Measurements from ENCODE around the gene CHST12. TPM values are rescaled to one million over a fixed set of nuclear protein-coding genes. Genes with fewer than 3 reads are reported as not detected.
A peak's percentile ranks its signal among the peaks of the same experiment; 100 is the strongest.

CHST12 gene
- total RNA-seq, 4 donors from 2014 or later = 7.6 to 136 (median 13.6) TPM

DNA sequence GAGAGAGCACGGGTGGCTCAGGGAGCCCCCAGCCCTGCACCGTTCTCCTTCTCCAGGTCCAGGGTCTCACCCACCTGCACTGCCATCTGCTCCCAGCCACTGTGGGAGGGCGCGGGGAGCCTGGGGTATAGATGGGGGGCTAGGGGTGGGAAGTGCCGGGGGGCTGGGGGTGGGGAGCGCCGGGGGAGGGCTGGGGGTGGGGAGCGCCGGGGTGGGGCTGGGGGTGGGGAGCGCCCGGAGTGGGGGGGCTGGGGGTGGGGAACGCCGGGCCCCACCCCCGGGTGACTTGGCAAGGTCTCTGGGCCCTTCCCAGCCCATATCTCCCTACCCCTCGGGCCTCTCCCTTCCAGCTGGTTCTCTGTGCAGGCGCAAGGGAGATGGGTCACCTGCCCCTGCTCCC, 72.9 kb downstream of the CHST12 start, which contains the start of gene GRIFIN:
Gene GRIFIN, minus strand, starts transcription at position 101 of the 400 bp plus-strand sequence. Its CDS starts 15 bp downstream, at position 86.
- Histone ChIP-seq H3K27me3 (peaks cover 22% of the 10 kb centered on the region), H3K4me3 (no peak within 1 kb of the TSS), H3K4me1 (peaks cover 15 to 18% (median 16%) of the 10 kb centered on the region in 4 donors), H3K27ac (no peak within 1 kb of the TSS), H3K36me3 (no peaks in the 10 kb centered on the region), H3K9me3 (no peaks in the 10 kb centered on the region)
- no peak for DNase-seq
- intact Hi-C loops (cut with DNase I; ENCODE audit: low total_unique reads) = no loop called here
- WGBS, 2 donors (ENCODE audit: low coverage in 1 of 2) = 37% methylated on average over 5 of the region's 16 CpGs; no CpG with 5 or more reads in 1 of the 2 donors
- in situ Hi-C loops (cut with MboI; ENCODE audit: low pct_ligation_motif_present in 1 of 4, low pct_unique_long_range_greater_than_20kb in 1 of 4, low sequenced_read_pairs in 3 of 4) = loop anchor here in 1 of 4 donors (25.0 kb wide), 1 partner anchor 211 kb away; the partner anchor contains the start of gene AMZ1
- TF ChIP-seq, protein P1, sequence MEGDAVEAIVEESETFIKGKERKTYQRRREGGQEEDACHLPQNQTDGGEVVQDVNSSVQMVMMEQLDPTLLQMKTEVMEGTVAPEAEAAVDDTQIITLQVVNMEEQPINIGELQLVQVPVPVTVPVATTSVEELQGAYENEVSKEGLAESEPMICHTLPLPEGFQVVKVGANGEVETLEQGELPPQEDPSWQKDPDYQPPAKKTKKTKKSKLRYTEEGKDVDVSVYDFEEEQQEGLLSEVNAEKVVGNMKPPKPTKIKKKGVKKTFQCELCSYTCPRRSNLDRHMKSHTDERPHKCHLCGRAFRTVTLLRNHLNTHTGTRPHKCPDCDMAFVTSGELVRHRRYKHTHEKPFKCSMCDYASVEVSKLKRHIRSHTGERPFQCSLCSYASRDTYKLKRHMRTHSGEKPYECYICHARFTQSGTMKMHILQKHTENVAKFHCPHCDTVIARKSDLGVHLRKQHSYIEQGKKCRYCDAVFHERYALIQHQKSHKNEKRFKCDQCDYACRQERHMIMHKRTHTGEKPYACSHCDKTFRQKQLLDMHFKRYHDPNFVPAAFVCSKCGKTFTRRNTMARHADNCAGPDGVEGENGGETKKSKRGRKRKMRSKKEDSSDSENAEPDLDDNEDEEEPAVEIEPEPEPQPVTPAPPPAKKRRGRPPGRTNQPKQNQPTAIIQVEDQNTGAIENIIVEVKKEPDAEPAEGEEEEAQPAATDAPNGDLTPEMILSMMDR (IDR thresholded peaks at IDR 0.05) = no peak
- TF ChIP-seq EP300 (IDR thresholded peaks at IDR 0.05; ENCODE audit: low read depth) (no peak), POLR2AphosphoS5 (IDR thresholded peaks at IDR 0.05) (no peak), POLR2A (IDR thresholded peaks at IDR 0.05) (no peak)

DNA sequence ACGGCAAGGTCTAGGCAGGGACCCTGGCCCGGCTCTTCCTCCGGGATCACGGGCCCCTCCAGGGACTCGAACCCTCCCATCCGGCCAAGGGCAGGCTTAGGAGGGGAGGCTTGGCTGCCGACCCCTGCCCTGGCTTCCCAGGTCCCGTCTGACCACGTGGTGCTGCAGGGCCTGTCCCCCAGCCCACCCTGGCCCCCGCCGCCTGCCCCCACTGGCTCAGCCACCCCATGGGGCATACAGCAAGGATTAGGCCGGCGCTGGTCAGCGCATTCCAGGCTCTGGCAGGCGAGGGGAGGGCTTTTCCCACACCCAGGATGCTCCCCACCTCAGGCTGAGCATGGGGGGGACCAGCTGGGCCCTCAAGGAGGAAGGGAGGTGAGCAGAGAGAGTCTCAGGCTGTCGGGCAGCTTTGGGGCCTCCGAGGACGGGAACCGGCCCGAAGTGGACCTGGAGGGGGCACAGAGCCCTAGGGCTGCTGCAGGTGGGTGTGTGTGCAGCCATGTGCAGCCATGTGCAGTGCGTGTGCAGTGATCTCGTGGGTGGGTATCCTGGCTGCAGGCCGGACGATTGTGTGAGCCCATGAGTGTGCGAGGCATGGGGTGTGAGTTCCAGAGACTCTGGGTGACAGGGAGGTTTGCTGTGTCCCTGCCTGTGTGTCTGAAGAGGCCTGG, 73.5 kb downstream of the CHST12 start:
- Histone ChIP-seq H3K9me3 (no peaks in the 10 kb centered on the region), H3K4me3 (no peak overlapping the region), H3K27me3 (peaks cover 17% of the 10 kb centered on the region), H3K4me1 (peaks cover 15 to 18% (median 16%) of the 10 kb centered on the region in 4 donors), H3K36me3 (no peaks in the 10 kb centered on the region), H3K27ac (no peak overlapping the region)
- TF ChIP-seq POLR2A (IDR thresholded peaks at IDR 0.05) (no peak), EP300 (IDR thresholded peaks at IDR 0.05; ENCODE audit: low read depth) (no peak), POLR2AphosphoS5 (IDR thresholded peaks at IDR 0.05) (no peak)
- TF ChIP-seq, protein P1 (IDR thresholded peaks at IDR 0.05) = no peak
- no peak for DNase-seq
- in situ Hi-C loops (cut with MboI; ENCODE audit: low pct_ligation_motif_present in 1 of 4, low pct_unique_long_range_greater_than_20kb in 1 of 4, low sequenced_read_pairs in 3 of 4) (loop anchor here in 1 of 4 donors (25.0 kb wide), 1 partner anchor 210 kb away; the partner anchor contains the start of gene AMZ1), intact Hi-C loops (cut with DNase I; ENCODE audit: low total_unique reads) (no loop called here)
- WGBS, 2 donors (ENCODE audit: low coverage in 1 of 2) = 55 to 76% methylated on average over 5 to 17 of the region's 25 CpGs

DNA sequence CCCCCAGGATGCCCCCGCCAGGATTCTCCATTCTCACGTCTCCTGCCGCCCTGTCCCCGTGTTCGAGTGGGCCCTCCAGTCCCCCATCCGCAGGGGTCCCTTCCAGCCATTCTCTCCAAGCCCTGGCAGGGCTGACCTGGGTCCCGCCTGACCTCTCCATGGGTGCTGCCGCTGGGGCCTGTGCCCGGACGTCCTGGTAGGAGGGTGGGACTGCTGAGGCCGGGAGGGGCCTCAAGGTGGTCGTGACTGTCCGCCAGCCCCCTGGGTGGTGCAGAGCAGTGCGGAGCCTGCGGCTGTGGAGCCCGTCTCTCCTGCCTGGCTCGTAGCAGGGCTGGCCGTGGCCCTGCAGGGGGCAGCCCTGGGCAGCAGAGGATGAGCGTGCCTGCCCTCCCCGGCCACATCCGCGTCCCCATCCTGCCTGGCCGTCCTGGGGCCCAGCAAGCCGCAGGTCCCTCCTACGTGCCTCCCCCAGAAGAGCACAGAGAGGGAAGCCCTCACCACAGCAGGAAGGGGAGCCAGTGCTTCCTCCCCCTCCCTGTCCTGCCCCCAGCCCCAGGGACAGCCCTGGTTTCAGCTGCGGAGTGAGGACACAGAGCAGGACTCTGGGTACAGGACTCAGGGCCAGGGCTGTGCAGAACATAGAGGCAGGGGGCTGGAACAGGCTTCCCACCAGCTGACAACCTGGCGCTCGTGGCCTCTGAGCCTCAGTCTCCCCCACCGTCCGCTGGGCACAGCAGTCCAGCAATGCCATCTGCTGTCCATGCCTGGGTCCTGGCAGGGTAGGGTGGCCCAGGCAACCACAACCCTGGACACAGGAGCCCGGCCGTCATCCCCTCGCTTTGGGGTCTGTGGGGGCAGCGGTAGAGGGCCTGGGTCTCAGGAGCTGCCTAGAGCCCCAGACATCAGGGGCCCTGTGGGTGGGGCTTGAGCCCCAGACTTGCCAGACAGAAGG, 74.3 kb downstream of the CHST12 start:
- H3K27ac ChIP-seq = peak overlapping the region in 2 of 4 donors; percentile 24 to 28

More for the DNA sequence above, 74.3 kb downstream of the CHST12 start:
- H3K4me3 ChIP-seq = no peak overlapping the region
- TF ChIP-seq, protein P1 (IDR thresholded peaks at IDR 0.05) = peak; percentile 66 to 91 (median 70)
- TF ChIP-seq EP300 (IDR thresholded peaks at IDR 0.05; ENCODE audit: low read depth) (no peak), POLR2AphosphoS5 (IDR thresholded peaks at IDR 0.05) (peak in 1 of 3 donors; percentile 35), POLR2A (IDR thresholded peaks at IDR 0.05) (no peak)
- H3K4me1 ChIP-seq = peaks cover 15 to 18% (median 16%) of the 10 kb centered on the region in 4 donors
- WGBS, 2 donors (ENCODE audit: low coverage in 1 of 2) = 27% methylated on average over 30 of the region's 34 CpGs; no CpG with 5 or more reads in 1 of the 2 donors
- peaks cover 16% of the 10 kb centered on the region for H3K27me3 ChIP-seq
- no peaks in the 10 kb centered on the region for H3K36me3 ChIP-seq
- H3K9me3 ChIP-seq = peaks cover 0 to under 1% of the 10 kb centered on the region in 2 donors
- DNase-seq = peak; percentile 74
- in situ Hi-C loops (cut with MboI; ENCODE audit: low pct_ligation_motif_present in 1 of 4, low pct_unique_long_range_greater_than_20kb in 1 of 4, low sequenced_read_pairs in 3 of 4) (loop anchor here in 1 of 4 donors (25.0 kb wide), 1 partner anchor 210 kb away; the partner anchor contains the start of gene AMZ1), intact Hi-C loops (cut with DNase I; ENCODE audit: low total_unique reads) (no loop called here)

All from transverse colon (tissue), 4 donors.